Muscle layer of colon (tissue), 2 donors: ENCODE measurements around the gene CHGA.

Experiments used
- H3K27ac ChIP-seq: one replicate; pipeline ENCODE4 v1.7.0; 2013; ENCODE audit warnings: low read depth, mild to moderate bottlenecking, low read length, moderate library complexity
- H3K27me3 ChIP-seq, 2 donors: one replicate each; pipeline ENCODE4 v1.7.0; 2013; ENCODE audit warnings: low read length in 2 of 2, mild to moderate bottlenecking in 2 of 2; ENCODE audit not compliant: insufficient read depth in 2 of 2, control insufficient read depth in 1 of 2
- H3K36me3 ChIP-seq: one replicate; pipeline ENCODE4 v1.7.0; 2013; ENCODE audit warnings: mild to moderate bottlenecking, low read length; ENCODE audit not compliant: insufficient read depth
- H3K4me1 ChIP-seq: one replicate; pipeline ENCODE4 v1.7.0; 2013; ENCODE audit warnings: mild to moderate bottlenecking, low read length; ENCODE audit not compliant: insufficient read depth
- H3K4me3 ChIP-seq, 2 donors: one replicate each; pipeline ENCODE4 v1.7.0; 2013; ENCODE audit warnings: low read length in 2 of 2, low read depth in 1 of 2, mild to moderate bottlenecking in 1 of 2, moderate library complexity in 1 of 2
- H3K9ac ChIP-seq: one replicate; pipeline ENCODE4 v1.7.0; 2013; ENCODE audit warnings: low read length
- H3K9me3 ChIP-seq: one replicate; pipeline ENCODE4 v1.7.0; 2013; ENCODE audit warnings: mild to moderate bottlenecking, low read length
- donor health status: abdominal sarcoma.
- donor health status: Adenocarcinoma of cecum.

Gene CHGA

DNA sequence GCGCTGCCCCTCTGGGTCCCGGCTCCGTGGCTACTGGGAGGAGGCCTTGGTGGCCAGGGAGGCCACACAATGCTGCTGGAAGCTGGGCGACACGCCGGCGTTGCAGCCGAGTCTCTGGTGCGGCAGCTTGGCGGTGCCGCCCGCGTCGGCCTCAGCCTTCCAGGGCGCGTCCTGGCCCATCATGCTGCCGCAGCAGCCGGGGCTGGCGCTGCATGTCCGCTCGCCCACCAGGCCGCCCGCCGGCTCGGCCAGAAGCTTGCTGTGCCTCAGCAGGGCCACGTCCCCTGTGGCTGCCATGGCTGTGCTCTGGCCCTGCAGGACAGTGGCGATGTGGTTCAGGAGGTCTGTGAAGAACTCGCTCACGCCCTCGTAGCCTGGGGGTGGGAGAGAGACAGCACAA is 18.6 kb downstream of the CHGA start:
- Histone ChIP-seq H3K36me3 (peaks cover 34% of the 10 kb centered on the region), H3K9ac (no peak overlapping the region), H3K9me3 (no peaks in the 10 kb centered on the region), H3K4me3 (no peak overlapping the region), H3K4me1 (no peaks in the 10 kb centered on the region), H3K27me3 (no peaks in the 10 kb centered on the region), H3K27ac (no peak overlapping the region)

DNA sequence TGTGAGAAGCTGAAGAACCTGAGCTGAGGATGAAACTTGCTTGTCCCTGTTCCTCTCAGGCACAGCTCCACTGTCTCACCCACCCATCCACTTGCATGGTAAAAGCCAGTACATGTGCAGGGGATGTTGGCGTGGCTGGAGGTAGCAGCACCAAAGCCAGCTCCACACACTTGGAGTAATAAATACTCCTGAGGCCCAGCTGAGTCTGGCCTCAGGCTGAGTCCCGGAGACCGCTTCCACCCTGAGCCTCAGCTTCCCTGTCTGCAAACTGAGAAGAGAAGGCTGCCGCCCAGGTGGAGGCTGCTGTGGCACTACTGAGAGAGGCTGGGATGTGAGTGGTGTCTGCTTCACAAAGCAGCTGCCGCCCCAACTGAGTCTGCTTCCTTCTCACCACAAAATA is 19.2 kb downstream of the CHGA start:
- H3K27ac ChIP-seq = no peak overlapping the region
- no peaks in the 10 kb centered on the region for H3K9me3 ChIP-seq
- H3K4me1 ChIP-seq = no peaks in the 10 kb centered on the region
- H3K27me3 ChIP-seq = no peaks in the 10 kb centered on the region
- H3K9ac ChIP-seq = no peak overlapping the region
- peaks cover 32% of the 10 kb centered on the region for H3K36me3 ChIP-seq
- H3K4me3 ChIP-seq = no peak overlapping the region

DNA sequence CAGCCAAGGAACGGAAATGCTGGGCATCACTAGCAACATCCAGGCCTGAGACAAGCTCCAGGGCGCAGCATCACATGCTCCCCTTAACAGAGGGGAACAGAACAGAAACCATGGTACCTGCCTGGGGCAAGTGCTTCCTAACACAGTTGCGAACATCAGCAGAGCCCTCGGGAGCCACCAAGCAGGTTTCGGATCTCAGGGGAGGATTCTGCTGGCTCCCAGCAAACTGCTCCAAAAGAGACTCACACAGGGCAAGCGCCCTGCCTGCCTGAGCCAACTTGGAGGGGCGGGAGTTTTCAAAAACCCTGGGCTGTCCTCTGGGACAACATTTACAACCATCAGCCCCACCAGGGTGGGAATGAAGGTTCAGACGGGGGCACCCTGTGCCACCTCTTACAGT is 19.6 kb downstream of the CHGA start:
- no peaks in the 10 kb centered on the region for H3K9me3 ChIP-seq
- H3K4me3 ChIP-seq = no peak overlapping the region
- H3K27ac ChIP-seq = no peak overlapping the region
- H3K27me3 ChIP-seq = no peaks in the 10 kb centered on the region
- H3K36me3 ChIP-seq = peaks cover 28% of the 10 kb centered on the region
- no peak overlapping the region for H3K9ac ChIP-seq
- H3K4me1 ChIP-seq = no peaks in the 10 kb centered on the region

DNA sequence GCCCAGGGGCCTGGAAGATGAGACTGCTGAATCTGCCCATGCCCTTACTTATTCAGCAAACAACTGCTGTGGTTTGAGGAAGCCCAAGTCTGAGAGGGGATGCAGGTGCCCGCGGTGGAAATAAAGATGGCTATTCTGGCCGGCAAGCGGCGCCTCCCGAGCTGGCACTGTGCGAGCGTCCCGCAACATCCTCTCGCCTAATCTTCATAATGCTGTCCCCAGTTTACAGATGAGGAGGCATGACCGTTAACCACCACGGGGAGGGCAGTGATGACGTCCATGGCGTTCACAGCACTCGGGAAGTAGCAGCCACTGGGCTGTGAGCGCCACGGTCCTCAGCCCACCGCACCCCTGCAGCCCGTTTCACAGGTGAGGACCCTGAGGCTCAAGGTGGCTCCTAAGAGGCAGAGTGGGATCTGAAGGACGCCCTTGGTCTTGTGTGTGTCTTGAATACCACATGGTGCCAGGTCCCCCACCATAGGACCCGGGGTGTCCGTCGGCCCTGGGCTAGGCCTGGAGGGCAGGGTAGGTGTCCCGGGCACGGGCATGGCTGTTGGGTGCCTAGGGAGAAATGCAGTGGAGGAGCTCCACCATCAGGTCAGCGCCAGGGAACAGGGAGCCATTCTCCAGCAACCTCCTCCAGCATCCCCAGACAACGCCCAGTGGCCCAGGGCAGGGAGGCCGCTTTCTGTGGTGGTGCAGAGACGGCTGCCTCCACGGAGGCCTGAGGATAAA is 20.2 kb downstream of the CHGA start:
- no peaks in the 10 kb centered on the region for H3K9me3 ChIP-seq
- peaks cover 28% of the 10 kb centered on the region for H3K36me3 ChIP-seq
- no peaks in the 10 kb centered on the region for H3K27me3 ChIP-seq
- H3K4me1 ChIP-seq = no peaks in the 10 kb centered on the region
- no peak overlapping the region for H3K4me3 ChIP-seq
- H3K27ac ChIP-seq = no peak overlapping the region
- H3K9ac ChIP-seq = no peak overlapping the region

DNA sequence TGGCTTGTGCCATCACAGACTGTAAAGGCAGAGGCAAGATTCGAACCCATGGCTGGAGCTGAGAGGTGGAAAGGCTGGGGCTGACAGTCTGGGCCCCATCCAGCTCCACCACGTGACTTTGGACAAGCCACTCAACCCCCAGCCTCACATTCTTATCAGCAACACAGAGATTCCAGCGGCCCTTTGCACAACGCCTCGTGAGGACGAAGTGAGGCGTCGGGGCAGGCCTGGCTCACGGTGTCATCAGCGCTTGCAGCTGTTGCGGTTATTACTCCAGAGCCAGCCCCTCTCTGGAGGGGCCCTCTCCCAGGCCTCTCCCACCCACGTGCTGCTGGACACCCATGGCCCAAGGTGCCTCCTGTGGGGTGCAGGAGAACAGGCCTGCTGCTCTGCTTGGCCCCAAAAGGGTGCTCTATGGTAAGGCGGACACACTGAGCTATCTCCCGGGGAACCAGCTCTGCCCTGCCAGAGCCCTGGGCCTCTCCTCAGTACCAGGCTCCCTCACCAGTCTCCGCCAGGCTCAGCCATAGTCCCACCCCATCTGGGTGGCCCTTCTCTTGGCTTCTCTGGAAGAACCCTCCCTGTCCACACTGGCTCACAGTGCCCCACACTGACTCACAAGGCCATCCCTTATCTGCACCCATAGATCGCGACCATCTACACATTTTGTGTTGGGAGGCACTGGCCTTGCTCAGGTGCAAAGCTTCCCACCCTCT is 21.1 kb downstream of the CHGA start:
- H3K9me3 ChIP-seq = no peaks in the 10 kb centered on the region
- no peaks in the 10 kb centered on the region for H3K27me3 ChIP-seq
- no peak overlapping the region for H3K9ac ChIP-seq
- no peak overlapping the region for H3K4me3 ChIP-seq
- peaks cover 28% of the 10 kb centered on the region for H3K36me3 ChIP-seq
- H3K4me1 ChIP-seq = no peaks in the 10 kb centered on the region
- H3K27ac ChIP-seq = no peak overlapping the region

DNA sequence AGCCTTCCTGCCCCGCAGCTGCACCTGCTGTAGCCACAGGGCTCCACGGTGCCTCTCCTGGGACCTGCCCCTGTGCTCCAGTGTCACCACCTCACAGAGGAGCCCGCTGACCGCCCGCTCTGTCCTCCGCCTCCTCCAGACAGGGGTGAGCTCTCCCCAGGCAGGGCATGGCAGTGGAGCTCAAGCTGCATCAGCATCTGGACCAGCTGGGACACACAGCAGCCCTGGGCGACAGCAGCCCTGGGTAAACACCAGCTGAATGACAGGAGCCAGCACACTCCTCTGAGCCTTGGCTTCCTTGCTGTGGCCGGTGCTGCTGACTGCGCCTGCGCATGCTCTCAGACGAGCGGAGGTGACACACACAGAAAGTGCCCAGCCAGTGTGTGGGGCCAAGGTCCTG is 22.0 kb downstream of the CHGA start:
- no peak overlapping the region for H3K9ac ChIP-seq
- H3K4me1 ChIP-seq = no peaks in the 10 kb centered on the region
- H3K9me3 ChIP-seq = no peaks in the 10 kb centered on the region
- H3K4me3 ChIP-seq = no peak overlapping the region
- H3K27ac ChIP-seq = no peak overlapping the region
- H3K36me3 ChIP-seq = peaks cover 35% of the 10 kb centered on the region
- no peaks in the 10 kb centered on the region for H3K27me3 ChIP-seq

DNA sequence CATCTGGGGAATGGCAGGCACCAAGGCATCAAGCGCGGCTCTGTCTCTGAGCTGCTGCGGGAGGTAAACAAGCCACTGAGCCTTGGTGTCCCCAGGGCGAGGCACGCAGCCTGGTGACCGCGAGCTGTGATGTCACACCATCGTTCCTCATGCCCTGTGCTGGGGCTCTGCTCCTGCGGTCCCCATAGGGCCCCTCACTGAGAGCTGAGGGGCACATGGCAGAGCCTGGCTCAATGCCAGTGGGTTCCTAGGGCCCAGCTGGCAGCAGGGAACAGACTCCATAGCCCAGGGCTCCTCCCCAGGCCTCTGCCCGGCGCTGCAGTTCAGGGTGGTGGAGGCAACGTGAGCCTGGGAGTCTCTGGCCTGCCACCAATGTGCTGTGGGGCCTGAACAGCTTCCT is 22.6 kb downstream of the CHGA start:
- H3K9me3 ChIP-seq = no peaks in the 10 kb centered on the region
- H3K4me1 ChIP-seq = no peaks in the 10 kb centered on the region
- no peaks in the 10 kb centered on the region for H3K27me3 ChIP-seq
- no peak overlapping the region for H3K9ac ChIP-seq
- H3K4me3 ChIP-seq = no peak overlapping the region
- no peak overlapping the region for H3K27ac ChIP-seq
- H3K36me3 ChIP-seq = peaks cover 36% of the 10 kb centered on the region

DNA sequence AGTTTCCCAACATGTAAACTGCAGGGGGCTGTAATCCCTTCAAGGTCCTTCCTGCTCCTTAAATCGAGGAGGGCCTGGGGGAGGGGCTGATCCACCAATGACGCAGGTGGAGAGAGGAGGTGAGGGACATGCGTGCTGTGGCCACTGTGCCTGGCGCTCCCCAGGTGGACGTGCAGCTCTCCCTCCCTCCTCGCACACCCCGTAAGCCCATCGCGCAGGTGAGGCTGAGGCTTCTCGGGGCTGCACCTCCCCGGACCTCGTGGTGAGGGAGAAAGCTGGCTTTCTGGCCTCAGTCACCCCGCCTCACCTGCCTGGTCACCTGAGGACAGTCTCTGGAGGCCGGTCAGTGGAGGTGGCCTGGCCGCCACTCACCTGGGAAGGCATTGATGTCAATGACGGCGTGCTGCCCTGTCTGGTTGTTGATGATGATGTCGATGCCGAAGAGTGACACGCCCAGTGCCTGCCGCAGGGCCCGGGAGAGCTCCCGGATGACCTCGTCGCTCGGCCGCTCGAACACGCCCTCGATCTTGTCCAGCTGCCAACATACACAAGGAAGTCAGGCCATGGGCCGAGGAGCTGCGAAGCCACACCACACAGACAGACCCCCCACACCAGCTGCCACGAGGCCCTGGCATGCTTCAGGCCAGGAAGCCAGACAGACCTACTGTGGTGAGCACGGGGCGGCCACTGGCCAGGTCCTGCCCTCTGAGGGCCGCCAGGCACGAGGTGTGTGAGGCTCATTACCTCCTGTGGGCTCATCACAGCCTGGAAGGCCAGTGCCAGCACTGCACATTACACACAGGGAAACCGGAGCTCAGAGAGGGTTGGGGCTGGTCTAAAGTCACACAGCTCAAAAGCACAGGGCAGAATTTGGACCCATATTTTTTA is 23.3 kb downstream of the CHGA start:
- no peaks in the 10 kb centered on the region for H3K4me1 ChIP-seq
- no peak overlapping the region for H3K4me3 ChIP-seq
- no peaks in the 10 kb centered on the region for H3K9me3 ChIP-seq
- H3K9ac ChIP-seq = no peak overlapping the region
- no peaks in the 10 kb centered on the region for H3K27me3 ChIP-seq
- H3K36me3 ChIP-seq = peaks cover 40% of the 10 kb centered on the region
- no peak overlapping the region for H3K27ac ChIP-seq

DNA sequence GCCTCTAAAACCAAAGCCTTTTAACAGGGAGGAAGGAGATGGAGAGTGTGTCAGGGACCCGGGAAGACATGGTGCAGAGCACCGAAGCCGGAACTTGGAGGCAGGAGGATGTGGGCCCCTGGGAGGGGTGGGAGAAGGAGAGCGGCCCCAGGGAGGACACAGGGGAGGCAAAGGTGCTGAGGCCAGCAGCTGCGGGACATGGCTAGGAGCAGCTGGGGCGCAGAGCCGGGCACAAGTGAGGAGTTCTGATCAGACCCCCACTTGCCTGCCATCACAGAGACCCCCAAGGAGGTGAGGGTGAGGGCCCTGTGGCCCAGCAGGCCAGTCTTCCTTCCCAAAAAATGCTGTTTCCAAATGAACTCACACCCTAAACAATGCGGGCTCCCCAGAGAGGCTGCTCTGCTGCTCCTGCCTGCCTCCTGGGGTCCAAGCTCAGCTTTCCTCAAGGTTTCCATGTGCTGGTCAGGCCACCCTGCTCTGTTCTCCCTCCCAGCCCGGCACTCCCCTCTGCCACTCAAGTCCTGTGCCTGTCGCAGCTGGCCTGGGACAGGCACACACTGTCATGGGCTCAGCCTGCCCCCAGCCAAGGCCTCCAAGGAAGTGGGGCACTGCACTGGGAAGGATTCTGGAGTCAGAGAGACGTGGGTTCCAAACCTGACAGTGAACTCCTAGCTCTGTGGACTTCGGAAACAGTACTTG is 24.0 kb downstream of the CHGA start:
- Histone ChIP-seq H3K27ac (no peak overlapping the region), H3K36me3 (peaks cover 44% of the 10 kb centered on the region), H3K4me1 (peaks cover 7% of the 10 kb centered on the region), H3K9me3 (no peaks in the 10 kb centered on the region), H3K4me3 (no peak overlapping the region), H3K9ac (no peak overlapping the region), H3K27me3 (no peaks in the 10 kb centered on the region)

DNA sequence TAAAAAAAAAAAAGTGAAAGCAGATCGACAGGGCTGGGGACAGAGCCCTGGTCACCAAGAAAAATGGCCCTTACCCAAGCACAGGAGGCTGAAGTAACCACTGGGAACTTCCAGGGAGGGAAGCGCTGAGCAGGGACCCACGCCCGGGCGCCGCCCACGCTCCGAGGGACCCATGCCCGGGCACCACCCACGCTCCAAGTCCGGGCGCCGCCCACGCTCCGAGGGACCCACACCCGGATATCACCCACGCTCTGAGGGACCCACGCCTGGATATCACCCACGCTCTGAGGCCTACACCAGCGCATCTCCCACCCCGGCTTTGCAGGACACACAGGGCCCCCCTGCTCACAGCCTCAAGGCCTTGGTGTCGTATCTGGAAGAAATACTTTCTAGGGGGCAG is 25.7 kb downstream of the CHGA start:
- Histone ChIP-seq H3K9me3 (no peaks in the 10 kb centered on the region), H3K27me3 (no peaks in the 10 kb centered on the region), H3K27ac (no peak overlapping the region), H3K4me3 (no peak overlapping the region), H3K9ac (no peak overlapping the region), H3K36me3 (peaks cover 44% of the 10 kb centered on the region), H3K4me1 (peaks cover 15% of the 10 kb centered on the region)
